ENCODE data around the gene BGLAP. TPM values are rescaled to one million over a fixed set of nuclear protein-coding genes. Genes with fewer than 3 reads are reported as not detected.
A peak's percentile ranks its signal among the peaks of the same experiment; 100 is the strongest.

The BGLAP gene
- total RNA-seq, 2 donors from 2014 or later: 1.8 to 2.3 TPM

GRCh38 chr1:156251527-156251926 lies 9.5 kb downstream of the BGLAP start:
- no peaks in the 10 kb centered on the region for H3K9me3 Mint-ChIP-seq
- no peak for DNase-seq (ENCODE audit: low spot score)
- H3K4me3 Mint-ChIP-seq: no peak overlapping the region
- H3K27ac Mint-ChIP-seq: no peak overlapping the region
- H3K36me3 Mint-ChIP-seq: peaks cover 18% of the 10 kb centered on the region
- H3K27me3 Mint-ChIP-seq: no peaks in the 10 kb centered on the region
- peaks cover 0 to 5% of the 10 kb centered on the region in 2 donors for H3K4me1 Mint-ChIP-seq (ENCODE audit: low read depth in 2 of 2)
- no peak for ATAC-seq

GRCh38 chr1:156253634-156254033 lies 11.7 kb downstream of the BGLAP start:
- H3K4me1 Mint-ChIP-seq (ENCODE audit: low read depth in 2 of 2): peaks cover 10 to 11% of the 10 kb centered on the region in 2 donors
- DNase-seq (ENCODE audit: low spot score): no peak
- ATAC-seq: no peak
- peaks cover 18% of the 10 kb centered on the region for H3K36me3 Mint-ChIP-seq
- no peaks in the 10 kb centered on the region for H3K27me3 Mint-ChIP-seq
- H3K27ac Mint-ChIP-seq: no peak overlapping the region
- H3K9me3 Mint-ChIP-seq: no peaks in the 10 kb centered on the region
- no peak overlapping the region for H3K4me3 Mint-ChIP-seq

GRCh38 chr1:156257711-156258110 lies 15.7 kb downstream of the BGLAP start:
- Mint-ChIP-seq H3K27ac (peak overlapping the region in 1 of 2 donors; percentile 35), H3K27me3 (no peaks in the 10 kb centered on the region), H3K36me3 (peaks cover 31% of the 10 kb centered on the region), H3K9me3 (no peaks in the 10 kb centered on the region), H3K4me3 (no peak overlapping the region), H3K4me1 (ENCODE audit: low read depth in 2 of 2) (peaks cover 10 to 11% of the 10 kb centered on the region in 2 donors)
- ATAC-seq (peak; percentile 67 to 69), DNase-seq (ENCODE audit: low spot score) (no peak)

GRCh38 chr1:156258859-156259258 lies 16.9 kb downstream of the BGLAP start:
- Mint-ChIP-seq H3K27ac (no peak overlapping the region), H3K4me3 (no peak overlapping the region), H3K27me3 (no peaks in the 10 kb centered on the region), H3K4me1 (ENCODE audit: low read depth in 2 of 2) (peaks cover 10 to 15% of the 10 kb centered on the region in 2 donors), H3K9me3 (no peaks in the 10 kb centered on the region), H3K36me3 (peaks cover 25% of the 10 kb centered on the region)
- no peak for ATAC-seq
- no peak for DNase-seq (ENCODE audit: low spot score)

GRCh38 chr1:156259805-156260204 lies 17.8 kb downstream of the BGLAP start:
- H3K9me3 Mint-ChIP-seq: no peaks in the 10 kb centered on the region
- H3K4me3 Mint-ChIP-seq: no peak overlapping the region
- DNase-seq (ENCODE audit: low spot score) (no peak), ATAC-seq (no peak)
- peaks cover 25% of the 10 kb centered on the region for H3K36me3 Mint-ChIP-seq
- peaks cover 10 to 18% of the 10 kb centered on the region in 2 donors for H3K4me1 Mint-ChIP-seq (ENCODE audit: low read depth in 2 of 2)
- H3K27me3 Mint-ChIP-seq: no peaks in the 10 kb centered on the region
- H3K27ac Mint-ChIP-seq: no peak overlapping the region

- ATAC-seq: no peak
- Mint-ChIP-seq H3K27ac (peak overlapping the region in 1 of 2 donors; percentile 33), H3K27me3 (no peaks in the 10 kb centered on the region), H3K9me3 (no peaks in the 10 kb centered on the region), H3K4me1 (ENCODE audit: low read depth in 2 of 2) (peaks cover 10 to 18% of the 10 kb centered on the region in 2 donors), H3K4me3 (no peak overlapping the region), H3K36me3 (peaks cover 31% of the 10 kb centered on the region)
- no peak for DNase-seq (ENCODE audit: low spot score)
Observed at GRCh38 chr1:156260896-156261295, 18.9 kb downstream of the BGLAP start.

GRCh38 chr1:156262461-156263287 lies 20.7 kb downstream of the BGLAP start:
- no peak for DNase-seq (ENCODE audit: low spot score)
- no peak overlapping the region for H3K27ac Mint-ChIP-seq
- H3K9me3 Mint-ChIP-seq: no peaks in the 10 kb centered on the region

GRCh38 chr1:156263288-156263655 lies 21.3 kb downstream of the BGLAP start:
- no peak overlapping the region for H3K27ac Mint-ChIP-seq

More at GRCh38 chr1:156262461-156263287, 20.7 kb downstream of the BGLAP start:
- no peak overlapping the region for H3K4me3 Mint-ChIP-seq
- peak in 1 of 2 donors; percentile 29 for ATAC-seq
- H3K4me1 Mint-ChIP-seq (ENCODE audit: low read depth in 2 of 2): peaks cover 7 to 14% of the 10 kb centered on the region in 2 donors
- peaks cover 42% of the 10 kb centered on the region for H3K36me3 Mint-ChIP-seq
- no peaks in the 10 kb centered on the region for H3K27me3 Mint-ChIP-seq

GRCh38 chr1:156266051-156266450 lies 24.1 kb downstream of the BGLAP start:
- Mint-ChIP-seq H3K4me3 (no peak overlapping the region), H3K27me3 (no peaks in the 10 kb centered on the region), H3K9me3 (no peaks in the 10 kb centered on the region), H3K4me1 (ENCODE audit: low read depth in 2 of 2) (peaks cover 0 to 7% of the 10 kb centered on the region in 2 donors), H3K27ac (no peak overlapping the region), H3K36me3 (peaks cover 35% of the 10 kb centered on the region)
- ATAC-seq (no peak), DNase-seq (ENCODE audit: low spot score) (no peak)

More at GRCh38 chr1:156263288-156263655, 21.3 kb downstream of the BGLAP start:
- no peaks in the 10 kb centered on the region for H3K27me3 Mint-ChIP-seq
- H3K36me3 Mint-ChIP-seq: peaks cover 42% of the 10 kb centered on the region
- H3K4me1 Mint-ChIP-seq (ENCODE audit: low read depth in 2 of 2): peaks cover under 1 to 8% of the 10 kb centered on the region in 2 donors
- no peak for ATAC-seq
- no peaks in the 10 kb centered on the region for H3K9me3 Mint-ChIP-seq
- DNase-seq (ENCODE audit: low spot score): no peak
- H3K4me3 Mint-ChIP-seq: no peak overlapping the region

- ATAC-seq (no peak), DNase-seq (ENCODE audit: low spot score) (no peak)
- no peak overlapping the region for H3K4me3 Mint-ChIP-seq
- H3K27me3 Mint-ChIP-seq: no peaks in the 10 kb centered on the region
- H3K27ac Mint-ChIP-seq: no peak overlapping the region
- peaks cover 36% of the 10 kb centered on the region for H3K36me3 Mint-ChIP-seq
- H3K9me3 Mint-ChIP-seq: no peaks in the 10 kb centered on the region
- peaks cover 0 to 7% of the 10 kb centered on the region in 2 donors for H3K4me1 Mint-ChIP-seq (ENCODE audit: low read depth in 2 of 2)
Observed at GRCh38 chr1:156268336-156268735, 26.4 kb downstream of the BGLAP start.

- no peak for ATAC-seq
- H3K27me3 Mint-ChIP-seq: no peaks in the 10 kb centered on the region
- DNase-seq (ENCODE audit: low spot score): no peak
- peaks cover 42% of the 10 kb centered on the region for H3K36me3 Mint-ChIP-seq
- H3K27ac Mint-ChIP-seq: no peak overlapping the region
- H3K9me3 Mint-ChIP-seq: no peaks in the 10 kb centered on the region
- peaks cover 0 to 4% of the 10 kb centered on the region in 2 donors for H3K4me1 Mint-ChIP-seq (ENCODE audit: low read depth in 2 of 2)
- no peak overlapping the region for H3K4me3 Mint-ChIP-seq
Observed at GRCh38 chr1:156270314-156270713, 28.3 kb downstream of the BGLAP start.

- ATAC-seq: no peak
- H3K36me3 Mint-ChIP-seq: peaks cover 40% of the 10 kb centered on the region
- H3K9me3 Mint-ChIP-seq: no peaks in the 10 kb centered on the region
- H3K27me3 Mint-ChIP-seq: no peaks in the 10 kb centered on the region
- H3K4me3 Mint-ChIP-seq: no peak overlapping the region
- no peak for DNase-seq (ENCODE audit: low spot score)
- H3K27ac Mint-ChIP-seq: no peak overlapping the region
- H3K4me1 Mint-ChIP-seq (ENCODE audit: low read depth in 2 of 2): peaks cover 13 to 26% of the 10 kb centered on the region in 2 donors
Observed at GRCh38 chr1:156276532-156276931, 34.5 kb downstream of the BGLAP start.

- H3K9me3 Mint-ChIP-seq: no peaks in the 10 kb centered on the region
- ATAC-seq (no peak), DNase-seq (ENCODE audit: low spot score) (no peak)
- peaks cover 17 to 27% of the 10 kb centered on the region in 2 donors for H3K4me1 Mint-ChIP-seq (ENCODE audit: low read depth in 2 of 2)
- peaks cover 40% of the 10 kb centered on the region for H3K36me3 Mint-ChIP-seq
- no peaks in the 10 kb centered on the region for H3K27me3 Mint-ChIP-seq
- peak overlapping the region in 1 of 2 donors; percentile 52 for H3K27ac Mint-ChIP-seq
- no peak overlapping the region for H3K4me3 Mint-ChIP-seq
Observed at GRCh38 chr1:156276966-156277381, 35.0 kb downstream of the BGLAP start.

GRCh38 chr1:156279837-156280236 lies 37.9 kb downstream of the BGLAP start:
- peak overlapping the region in 1 of 2 donors; percentile 21 for H3K27ac Mint-ChIP-seq
- ATAC-seq (no peak), DNase-seq (ENCODE audit: low spot score) (no peak)
- no peaks in the 10 kb centered on the region for H3K27me3 Mint-ChIP-seq
- H3K4me1 Mint-ChIP-seq (ENCODE audit: low read depth in 2 of 2): peaks cover 35 to 42% of the 10 kb centered on the region in 2 donors
- no peaks in the 10 kb centered on the region for H3K9me3 Mint-ChIP-seq
- peak overlapping the region; percentile 99 for H3K4me3 Mint-ChIP-seq
- peaks cover 20% of the 10 kb centered on the region for H3K36me3 Mint-ChIP-seq
